ENCODE results near the gene SHKBP1. TPM values are rescaled to one million over a fixed set of nuclear protein-coding genes. Genes with fewer than 3 reads are reported as not detected.

The SHKBP1 gene
- total and polyA plus RNA-seq, 2 donors (not counting 1 experiment from before 2014, with no cell fraction given): 179 to 227 TPM

DNA sequence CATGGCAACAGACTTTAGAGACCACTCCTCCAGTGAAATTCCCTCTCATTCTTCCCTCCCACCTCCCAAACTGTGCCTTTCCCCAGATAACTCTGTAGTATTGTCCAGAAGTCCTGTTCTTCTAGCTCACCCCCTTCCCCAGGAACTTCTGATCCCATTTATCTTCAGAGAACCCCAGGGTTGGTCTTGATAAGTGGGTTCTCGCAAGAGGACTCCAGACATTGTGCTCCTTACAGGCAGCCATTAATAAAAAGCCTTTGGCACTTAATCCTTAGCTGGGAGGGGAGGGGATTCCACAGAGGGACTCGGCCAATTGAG, 26.4 kb downstream of the SHKBP1 start:
- H3K4me3 Mint-ChIP-seq: peak overlapping the region; percentile 87
- Histone ChIP-seq H4K20me1 (ENCODE audit: control insufficient read depth, insufficient read depth, low read length, poor library complexity, severe bottlenecking) (no peaks in the 10 kb centered on the region), H3K27ac (ENCODE audit: low read length in 2 of 2) (no peak overlapping the region), H3K36me3 (replicated peaks in 1 of 2; ENCODE audit: control extremely low read depth in 1 of 2, control insufficient read depth in 1 of 2, extremely low read depth in 1 of 2, insufficient read depth in 2 of 2, low read length in 1 of 2) (no peaks in the 10 kb centered on the region), H3K27me3 (replicated peaks in 1 of 4; ENCODE audit: control extremely low read depth in 1 of 4, control insufficient read depth in 3 of 4, insufficient read depth in 4 of 4, low read length in 3 of 4) (peaks cover 0 to 48% (median 29%) of the 10 kb centered on the region in 4 experiments), H3K79me2 (ENCODE audit: control insufficient read depth, insufficient read depth, low read length) (no peaks in the 10 kb centered on the region), H2AFZ (ENCODE audit: insufficient read depth, low read depth, low read length, poor library complexity, severe bottlenecking) (no peak overlapping the region), H3K9ac (ENCODE audit: low read length) (no peak overlapping the region), H3K4me1 (ENCODE audit: control insufficient read depth in 2 of 2, insufficient read depth in 2 of 2, low read length in 2 of 2) (peaks cover 74 to 81% of the 10 kb centered on the region in 2 donors), H3K4me2 (replicated peaks; ENCODE audit: low read depth, low read length, poor library complexity, severe bottlenecking) (peak overlapping the region; percentile 96), H3K9me3 (ENCODE audit: control extremely low read depth in 1 of 3, control insufficient read depth in 2 of 3, insufficient read depth in 1 of 3, low read length in 2 of 3) (peaks cover 0 to 27% (median 0%) of the 10 kb centered on the region in 3 donors), H3K4me3 (ENCODE audit: control extremely low read depth in 1 of 5, extremely low read depth in 1 of 5, insufficient read depth in 1 of 5, low read depth in 2 of 5, low read length in 4 of 5) (no peak overlapping the region)
- peaks cover 70% of the 10 kb centered on the region for H3K4me1 Mint-ChIP-seq
- ATAC-seq (ENCODE audit: low read depth): no peak
- no peak for TF ChIP-seq EZH2 (IDR thresholded peaks at IDR 0.05; ENCODE audit: borderline replicate concordance, insufficient read depth, low read depth, low read length, poor library complexity, severe bottlenecking)
- no peak for TF ChIP-seq CTCF (IDR thresholded peaks at IDR 0.05)
- H3K27me3 Mint-ChIP-seq: peaks cover 26% of the 10 kb centered on the region
- intact Hi-C loops (cut with micrococcal nuclease): no loop called here
- DNase-seq: no peak
- ChIA-PET POLR2A (interaction anchor here (0.5 to 3.9 kb wide), 6 partner anchors 10 to 204 kb away, joined by 3 to 19 read pairs (median 4); no protein-coding TSS in a partner anchor), CTCF (interaction anchor here (0.9 to 8.6 kb wide), 16 partner anchors 9 to 464 kb away, joined by 3 to 84 read pairs (median 6); no protein-coding TSS in a partner anchor)
- no CpG with 5 or more reads among the region's 2 CpGs for WGBS (ENCODE audit: insufficient coverage)
- H3K27ac Mint-ChIP-seq: peak overlapping the region; percentile 83
- H3K9me3 Mint-ChIP-seq (ENCODE audit: insufficient read depth): no peaks in the 10 kb centered on the region

GRCh38 chr19:40603389-40604170, 26.9 kb downstream of the SHKBP1 start:
- peaks cover 68% of the 10 kb centered on the region for H3K4me1 Mint-ChIP-seq
- peak overlapping the region in 4 of 5 experiments; percentile 27 to 66 (median 34) for H3K4me3 ChIP-seq (ENCODE audit: control extremely low read depth in 1 of 5, extremely low read depth in 1 of 5, insufficient read depth in 1 of 5, low read depth in 2 of 5, low read length in 4 of 5)

More at GRCh38 chr19:40603389-40604170, 26.9 kb downstream of the SHKBP1 start:
- Histone ChIP-seq H3K27me3 (replicated peaks in 1 of 4; ENCODE audit: control extremely low read depth in 1 of 4, control insufficient read depth in 3 of 4, insufficient read depth in 4 of 4, low read length in 3 of 4) (peaks cover 0 to 43% (median 26%) of the 10 kb centered on the region in 4 experiments), H3K9me3 (ENCODE audit: control extremely low read depth in 1 of 3, control insufficient read depth in 2 of 3, insufficient read depth in 1 of 3, low read length in 2 of 3) (peaks cover 0 to 22% (median 0%) of the 10 kb centered on the region in 3 donors), H3K4me1 (ENCODE audit: control insufficient read depth in 2 of 2, insufficient read depth in 2 of 2, low read length in 2 of 2) (peaks cover 69 to 76% of the 10 kb centered on the region in 2 donors), H3K36me3 (replicated peaks in 1 of 2; ENCODE audit: control extremely low read depth in 1 of 2, control insufficient read depth in 1 of 2, extremely low read depth in 1 of 2, insufficient read depth in 2 of 2, low read length in 1 of 2) (no peaks in the 10 kb centered on the region), H3K9ac (ENCODE audit: low read length) (peak overlapping the region; percentile 46), H3K27ac (ENCODE audit: low read length in 2 of 2) (peak overlapping the region in 1 of 2 donors; percentile 32), H3K79me2 (ENCODE audit: control insufficient read depth, insufficient read depth, low read length) (no peaks in the 10 kb centered on the region), H4K20me1 (ENCODE audit: control insufficient read depth, insufficient read depth, low read length, poor library complexity, severe bottlenecking) (no peaks in the 10 kb centered on the region), H3K4me2 (replicated peaks; ENCODE audit: low read depth, low read length, poor library complexity, severe bottlenecking) (peak overlapping the region; percentile 96), H2AFZ (ENCODE audit: insufficient read depth, low read depth, low read length, poor library complexity, severe bottlenecking) (peak overlapping the region; percentile 68)
- WGBS (ENCODE audit: insufficient coverage): 4% methylated on average over 35 of the region's 43 CpGs
- peaks cover 23% of the 10 kb centered on the region for H3K27me3 Mint-ChIP-seq
- ATAC-seq (ENCODE audit: low read depth): peak; percentile 75
- peak overlapping the region; percentile 83 for H3K27ac Mint-ChIP-seq
- no peak for TF ChIP-seq EZH2 (IDR thresholded peaks at IDR 0.05; ENCODE audit: borderline replicate concordance, insufficient read depth, low read depth, low read length, poor library complexity, severe bottlenecking)
- TF ChIP-seq CTCF (IDR thresholded peaks at IDR 0.05): no peak
- peak overlapping the region; percentile 87 for H3K4me3 Mint-ChIP-seq
- intact Hi-C loops (cut with micrococcal nuclease): loop anchor here (1.0 to 2.0 kb wide), 3 partner anchors 33 to 319 kb away; partner anchors contain the start of gene AKT2
- ChIA-PET POLR2A (interaction anchor here (0.5 to 3.9 kb wide), 8 partner anchors 10 to 1040 kb away, joined by 3 to 19 read pairs (median 3); no protein-coding TSS in a partner anchor), CTCF (interaction anchor here (0.6 to 8.6 kb wide), 21 partner anchors 9 to 464 kb away, joined by 3 to 84 read pairs (median 4); no protein-coding TSS in a partner anchor)
- peak; percentile 97 for DNase-seq
- H3K9me3 Mint-ChIP-seq (ENCODE audit: insufficient read depth): no peaks in the 10 kb centered on the region
